ENCODE results near the gene KCNC1.

Gene KCNC1

GRCh38 chr11:17755891-17756290 is 21.3 kb downstream of the KCNC1 start:
- no peak for DNase-seq (ENCODE audit: low spot score)

- peak; percentile 63 for DNase-seq (ENCODE audit: low spot score)
These were observed 25.8 kb downstream of the KCNC1 start for GRCh38 chr11:17760102-17761029.

DNA sequence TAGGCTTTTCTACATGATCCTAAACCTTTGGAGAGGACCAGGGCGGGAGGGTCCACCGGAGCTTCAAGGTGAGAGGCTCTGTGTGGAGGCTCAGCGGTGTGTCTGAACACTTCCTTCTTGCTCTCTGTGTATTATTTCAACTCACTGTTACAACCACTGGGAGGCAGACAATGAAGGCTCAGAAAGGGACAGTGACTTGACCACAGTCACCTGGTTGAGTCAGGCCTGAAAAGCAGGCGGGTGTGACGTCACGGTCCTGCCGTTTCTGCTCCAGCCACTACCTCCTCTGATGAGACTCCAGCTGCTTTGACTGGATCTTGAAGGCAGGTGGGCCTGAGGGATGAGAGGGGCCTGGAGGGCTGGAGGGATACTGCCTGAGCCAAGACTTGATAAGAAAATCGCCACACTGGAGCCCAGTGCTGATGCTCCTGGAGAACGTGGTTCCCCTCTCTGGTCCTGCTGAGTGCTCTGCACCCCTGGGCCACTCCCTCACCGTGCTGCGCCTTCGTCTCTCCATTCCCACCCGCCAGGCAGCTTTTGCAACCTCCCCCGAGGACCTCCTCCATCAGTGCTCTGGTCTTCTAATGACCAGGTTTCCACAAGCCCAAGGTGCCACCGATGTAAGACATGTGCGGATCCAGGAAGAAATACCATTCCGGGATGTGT is 27.9 kb downstream of the KCNC1 start:
- no peak for DNase-seq (ENCODE audit: low spot score)

- no peak for DNase-seq (ENCODE audit: low spot score)
These were observed 28.7 kb downstream of the KCNC1 start for GRCh38 chr11:17763244-17763643.

- no peak for DNase-seq (ENCODE audit: low spot score)
These were observed 29.1 kb downstream of the KCNC1 start for GRCh38 chr11:17763703-17764102.

- DNase-seq (ENCODE audit: low spot score) = no peak
These were observed 30.1 kb downstream of the KCNC1 start for GRCh38 chr11:17764446-17765218.

- no peak for DNase-seq (ENCODE audit: low spot score)
These were observed 30.9 kb downstream of the KCNC1 start for GRCh38 chr11:17765356-17766072.

DNA sequence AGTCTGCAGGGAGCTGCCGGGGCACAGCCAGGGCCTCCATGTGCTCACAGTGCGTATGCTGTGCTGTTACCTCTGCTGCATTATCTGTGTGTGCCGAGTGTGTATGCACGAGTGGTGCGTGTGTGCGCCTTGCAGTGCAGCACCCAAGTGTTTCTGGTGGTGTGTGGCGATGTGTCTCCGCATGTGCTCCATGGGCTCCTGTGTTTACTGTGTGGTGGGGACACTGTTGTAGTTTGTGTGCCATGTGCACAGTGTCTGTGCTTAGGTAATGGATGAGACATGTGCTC is 31.4 kb downstream of the KCNC1 start:
- DNase-seq (ENCODE audit: low spot score) = no peak

- DNase-seq (ENCODE audit: low spot score) = no peak
These were observed 32.0 kb downstream of the KCNC1 start for GRCh38 chr11:17766590-17766989.

GRCh38 chr11:17767301-17767885 is 32.8 kb downstream of the KCNC1 start:
- peak; percentile 75 for DNase-seq (ENCODE audit: low spot score)

GRCh38 chr11:17767914-17768313 is 33.3 kb downstream of the KCNC1 start:
- DNase-seq (ENCODE audit: low spot score) = no peak

- DNase-seq (ENCODE audit: low spot score) = no peak
These were observed 34.0 kb downstream of the KCNC1 start for GRCh38 chr11:17768547-17768946.

GRCh38 chr11:17769218-17769617 is 34.6 kb downstream of the KCNC1 start:
- DNase-seq (ENCODE audit: low spot score) = no peak

GRCh38 chr11:17770048-17770652 is 35.6 kb downstream of the KCNC1 start:
- no peak for DNase-seq (ENCODE audit: low spot score)

- DNase-seq (ENCODE audit: low spot score) = no peak
These were observed 36.3 kb downstream of the KCNC1 start for GRCh38 chr11:17770917-17771316.

DNA sequence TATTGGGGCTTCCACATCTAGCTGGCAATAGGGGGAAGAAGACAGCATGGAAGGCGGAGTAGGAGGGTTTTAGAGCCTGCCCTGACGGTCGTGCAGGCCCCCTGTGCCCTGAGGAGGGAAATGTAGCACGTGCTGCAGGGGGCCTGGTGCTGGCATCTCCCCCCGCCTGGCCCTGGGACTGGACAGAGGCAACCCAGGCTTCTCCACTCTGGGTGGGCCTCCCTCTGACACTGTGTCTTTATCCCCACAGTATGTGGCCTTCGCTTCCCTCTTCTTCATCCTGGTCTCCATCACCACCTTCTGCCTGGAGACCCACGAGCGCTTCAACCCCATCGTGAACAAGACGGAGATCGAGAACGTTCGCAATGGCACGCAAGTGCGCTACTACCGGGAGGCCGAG is 36.8 kb downstream of the KCNC1 start:
- DNase-seq (ENCODE audit: low spot score) = no peak

DNA sequence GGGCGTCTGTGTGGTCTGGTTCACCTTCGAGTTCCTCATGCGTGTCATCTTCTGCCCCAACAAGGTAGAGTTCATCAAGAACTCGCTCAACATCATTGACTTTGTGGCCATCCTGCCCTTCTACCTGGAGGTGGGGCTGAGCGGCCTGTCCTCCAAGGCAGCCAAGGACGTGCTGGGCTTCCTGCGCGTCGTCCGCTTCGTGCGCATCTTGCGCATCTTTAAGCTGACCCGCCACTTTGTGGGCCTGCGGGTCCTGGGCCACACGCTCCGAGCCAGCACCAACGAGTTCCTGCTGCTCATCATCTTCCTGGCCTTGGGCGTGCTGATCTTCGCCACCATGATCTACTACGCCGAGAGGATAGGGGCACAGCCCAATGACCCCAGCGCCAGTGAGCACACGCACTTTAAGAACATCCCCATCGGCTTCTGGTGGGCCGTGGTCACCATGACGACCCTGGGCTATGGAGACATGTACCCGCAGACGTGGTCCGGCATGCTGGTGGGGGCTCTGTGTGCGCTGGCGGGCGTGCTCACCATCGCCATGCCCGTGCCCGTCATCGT is 37.3 kb downstream of the KCNC1 start:
- no peak for DNase-seq (ENCODE audit: low spot score)

DNA sequence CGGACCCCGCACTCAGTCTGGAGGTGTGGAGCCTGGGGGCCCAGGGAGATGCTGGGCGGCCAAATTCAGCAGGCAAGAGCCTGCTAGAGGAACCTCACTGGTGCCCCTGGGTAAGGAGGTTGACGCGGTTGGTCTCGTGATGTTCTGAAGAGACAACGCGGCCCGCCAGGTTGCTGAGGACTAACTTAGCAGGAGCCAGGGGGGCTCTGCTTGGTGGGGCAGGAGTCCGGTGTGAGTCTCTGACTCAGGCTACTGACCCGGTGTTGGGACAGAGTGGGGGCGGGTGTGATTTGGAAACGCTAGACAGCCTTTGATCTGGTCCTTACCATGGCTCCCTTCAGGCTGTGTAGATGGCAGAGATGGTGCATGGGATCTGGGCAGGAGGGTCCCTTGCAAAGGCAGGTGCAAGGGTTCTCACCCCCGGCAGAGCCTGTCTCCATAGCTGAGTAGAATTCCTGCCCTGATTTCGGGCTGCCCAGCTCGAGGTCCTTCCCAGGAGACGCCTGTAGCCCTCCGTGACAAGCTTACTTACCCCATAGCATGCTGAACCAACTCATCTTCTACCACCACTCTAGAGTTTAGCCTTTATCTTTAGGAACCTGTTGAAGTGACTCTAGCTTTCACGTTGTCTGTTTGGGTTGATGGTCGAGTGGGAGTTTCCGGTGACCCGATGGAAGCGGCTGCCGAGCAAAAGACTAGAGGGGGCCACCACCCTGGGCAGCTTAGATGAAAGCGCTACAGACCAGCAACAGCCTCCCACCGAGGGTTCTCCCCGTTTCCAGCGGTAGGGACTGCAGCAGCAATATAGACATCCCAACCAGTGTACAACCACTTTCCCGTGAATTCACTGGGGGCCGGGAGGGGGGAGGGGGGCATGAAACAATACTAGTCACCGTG is 38.4 kb downstream of the KCNC1 start:
- DNase-seq (ENCODE audit: low spot score) = no peak

- no peak for DNase-seq (ENCODE audit: low spot score)
These were observed 39.1 kb downstream of the KCNC1 start for GRCh38 chr11:17773674-17774073.
